ENCODE measurements around the gene MRPL28.
"Not testable (repeated sequence)": the region's sequence is repeated elsewhere in the genome, so short reads cannot be mapped to it uniquely, and the experiment has no call there.

The MRPL28 gene

GRCh38 chr16:373020-373598, 2.8 kb upstream of the MRPL28 start:
- DNase-seq = no peak

- no peak for DNase-seq
These were observed 2.1 kb upstream of the MRPL28 start for GRCh38 chr16:372302-372983.

GRCh38 chr16:371515-372301, 1.4 kb upstream of the MRPL28 start:
- DNase-seq = no peak

- DNase-seq = no peak
These were observed 709 bp upstream of the MRPL28 start for GRCh38 chr16:370979-371514.

GRCh38 chr16:369866-370436, 387 bp downstream of the MRPL28 start:
- DNase-seq = no peak

- DNase-seq = no peak
These were observed 968 bp downstream of the MRPL28 start for GRCh38 chr16:369275-369865.

GRCh38 chr16:368388-369158, 1.8 kb downstream of the MRPL28 start:
- DNase-seq = no peak

- DNase-seq = no peak
These were observed 2.9 kb downstream of the MRPL28 start for GRCh38 chr16:367333-367903.

- DNase-seq = no peak
These were observed 3.9 kb downstream of the MRPL28 start for GRCh38 chr16:366476-366875.

GRCh38 chr16:364595-365491, 5.5 kb downstream of the MRPL28 start:
- no peak for DNase-seq

- DNase-seq = no peak
These were observed 6.4 kb downstream of the MRPL28 start for GRCh38 chr16:363766-364490.

- DNase-seq = no peak
These were observed 7.1 kb downstream of the MRPL28 start for GRCh38 chr16:363110-363765.

GRCh38 chr16:362702-362999, 7.7 kb downstream of the MRPL28 start:
- DNase-seq = not testable (repeated sequence)

- DNase-seq = peak; percentile 62
These were observed 8.3 kb downstream of the MRPL28 start for GRCh38 chr16:361872-362701.

GRCh38 chr16:361341-361871, 8.9 kb downstream of the MRPL28 start:
- DNase-seq = no peak

- no peak for DNase-seq
These were observed 9.5 kb downstream of the MRPL28 start for GRCh38 chr16:360698-361336.

GRCh38 chr16:359871-360697, 10.3 kb downstream of the MRPL28 start:
- DNase-seq = no peak

Measured in effector CD4-positive, alpha-beta T cell (primary cell).